ENCODE measurements around the gene AMZ2.
"Not testable (repeated sequence)": the region's sequence is repeated elsewhere in the genome, so short reads cannot be mapped to it uniquely, and the experiment has no call there.

- peak; percentile 36 to 55 for TF ChIP-seq CTCF (IDR thresholded peaks at IDR 0.05)
- not testable (repeated sequence) for TF ChIP-seq POLR2AphosphoS5, POLR2A (IDR thresholded peaks at IDR 0.05)
Observed at GRCh38 chr17:68263101-68263681, 15.3 kb downstream of the AMZ2 start.

All from suprapubic skin (tissue), 4 donors.